Measurements from ENCODE around the gene BRD3. TPM values are rescaled to one million over a fixed set of nuclear protein-coding genes. Genes with fewer than 3 reads are reported as not detected.

BRD3 gene
- total RNA-seq, 1 donor from 2014 or later, result 39.6 TPM

- H3K9ac ChIP-seq (ENCODE audit: low read length), result no peak overlapping the region
- TF ChIP-seq CTCF (IDR thresholded peaks at IDR 0.05; ENCODE audit: insufficient read depth, low read depth, low read length) (no peak), EZH2 (IDR thresholded peaks at IDR 0.05; ENCODE audit: insufficient read depth, low read length) (no peak)
- H4K20me1 ChIP-seq (ENCODE audit: insufficient read depth, low read length), result peaks cover 99% of the 10 kb centered on the region
- no peak overlapping the region for H3K4me3 ChIP-seq (ENCODE audit: insufficient read depth, low read depth, low read length)
- no peaks in the 10 kb centered on the region for H3K27me3 ChIP-seq (ENCODE audit: insufficient read depth, low read length)
- Mint-ChIP-seq H3K9me3 (ENCODE audit: unreplicated experiment) (no peaks in the 10 kb centered on the region), H3K36me3 (ENCODE audit: low read depth, unreplicated experiment) (peaks cover 4% of the 10 kb centered on the region), H3K27me3 (ENCODE audit: low read depth, unreplicated experiment) (no peaks in the 10 kb centered on the region), H3K4me1 (ENCODE audit: low read depth, unreplicated experiment) (peaks cover 22% of the 10 kb centered on the region), H3K27ac (ENCODE audit: unreplicated experiment) (no peak overlapping the region), H3K4me3 (ENCODE audit: unreplicated experiment) (no peak overlapping the region)
- FAIRE-seq, result no peak
- no peak overlapping the region for H3K4me2 ChIP-seq (ENCODE audit: low read length)
- H3K9me3 ChIP-seq (ENCODE audit: insufficient read depth, low read depth, low read length), result no peaks in the 10 kb centered on the region
- no peak overlapping the region for H3K27ac ChIP-seq (ENCODE audit: low read depth, low read length)
- peaks cover 47% of the 10 kb centered on the region for H3K4me1 ChIP-seq (ENCODE audit: insufficient read depth, low read length)
- H3K36me3 ChIP-seq (ENCODE audit: insufficient read depth, low read length), result no peaks in the 10 kb centered on the region
- H3K79me2 ChIP-seq (ENCODE audit: insufficient read depth, low read length), result peaks cover 100% of the 10 kb centered on the region
- H2AFZ ChIP-seq (ENCODE audit: low read depth, low read length), result no peak overlapping the region
- DNase-seq (ENCODE audit: low read depth), result no peak
These were observed 6.7 kb downstream of the BRD3 start for GRCh38 chr9:134061019-134061687.

- no peak for TF ChIP-seq CTCF (IDR thresholded peaks at IDR 0.05; ENCODE audit: insufficient read depth, low read depth, low read length)
- no peak for TF ChIP-seq EZH2 (IDR thresholded peaks at IDR 0.05; ENCODE audit: insufficient read depth, low read length)
- Mint-ChIP-seq H3K9me3 (ENCODE audit: unreplicated experiment) (no peaks in the 10 kb centered on the region), H3K27me3 (ENCODE audit: low read depth, unreplicated experiment) (no peaks in the 10 kb centered on the region), H3K27ac (ENCODE audit: unreplicated experiment) (no peak overlapping the region), H3K4me1 (ENCODE audit: low read depth, unreplicated experiment) (peaks cover 18% of the 10 kb centered on the region), H3K36me3 (ENCODE audit: low read depth, unreplicated experiment) (peaks cover 4% of the 10 kb centered on the region), H3K4me3 (ENCODE audit: unreplicated experiment) (no peak overlapping the region)
- DNase-seq (ENCODE audit: low read depth), result no peak
- Histone ChIP-seq H3K4me2 (ENCODE audit: low read length) (no peak overlapping the region), H3K36me3 (ENCODE audit: insufficient read depth, low read length) (no peaks in the 10 kb centered on the region), H3K9ac (ENCODE audit: low read length) (no peak overlapping the region), H3K4me1 (ENCODE audit: insufficient read depth, low read length) (peaks cover 47% of the 10 kb centered on the region), H3K27ac (ENCODE audit: low read depth, low read length) (no peak overlapping the region), H3K27me3 (ENCODE audit: insufficient read depth, low read length) (no peaks in the 10 kb centered on the region), H2AFZ (ENCODE audit: low read depth, low read length) (no peak overlapping the region), H3K79me2 (ENCODE audit: insufficient read depth, low read length) (peaks cover 100% of the 10 kb centered on the region), H3K9me3 (ENCODE audit: insufficient read depth, low read depth, low read length) (no peaks in the 10 kb centered on the region), H4K20me1 (ENCODE audit: insufficient read depth, low read length) (peaks cover 99% of the 10 kb centered on the region), H3K4me3 (ENCODE audit: insufficient read depth, low read depth, low read length) (no peak overlapping the region)
- no peak for FAIRE-seq
These were observed 7.3 kb downstream of the BRD3 start for GRCh38 chr9:134060546-134060945.

GRCh38 chr9:134059661-134060395 is 8.0 kb downstream of the BRD3 start:
- H3K4me2 ChIP-seq (ENCODE audit: low read length), result peak overlapping the region; percentile 78
- no peak for TF ChIP-seq EZH2 (IDR thresholded peaks at IDR 0.05; ENCODE audit: insufficient read depth, low read length)
- TF ChIP-seq CTCF (IDR thresholded peaks at IDR 0.05; ENCODE audit: insufficient read depth, low read depth, low read length), result no peak
- Mint-ChIP-seq H3K4me3 (ENCODE audit: unreplicated experiment) (no peak overlapping the region), H3K4me1 (ENCODE audit: low read depth, unreplicated experiment) (peaks cover 17% of the 10 kb centered on the region), H3K36me3 (ENCODE audit: low read depth, unreplicated experiment) (peaks cover 4% of the 10 kb centered on the region), H3K9me3 (ENCODE audit: unreplicated experiment) (no peaks in the 10 kb centered on the region), H3K27me3 (ENCODE audit: low read depth, unreplicated experiment) (no peaks in the 10 kb centered on the region), H3K27ac (ENCODE audit: unreplicated experiment) (no peak overlapping the region)
- DNase-seq (ENCODE audit: low read depth) (no peak), FAIRE-seq (no peak)
- H2AFZ ChIP-seq (ENCODE audit: low read depth, low read length), result no peak overlapping the region
- peaks cover 99% of the 10 kb centered on the region for H4K20me1 ChIP-seq (ENCODE audit: insufficient read depth, low read length)
- no peaks in the 10 kb centered on the region for H3K9me3 ChIP-seq (ENCODE audit: insufficient read depth, low read depth, low read length)
- no peak overlapping the region for H3K4me3 ChIP-seq (ENCODE audit: insufficient read depth, low read depth, low read length)
- H3K4me1 ChIP-seq (ENCODE audit: insufficient read depth, low read length), result peaks cover 46% of the 10 kb centered on the region
- no peak overlapping the region for H3K27ac ChIP-seq (ENCODE audit: low read depth, low read length)
- no peaks in the 10 kb centered on the region for H3K36me3 ChIP-seq (ENCODE audit: insufficient read depth, low read length)
- no peaks in the 10 kb centered on the region for H3K27me3 ChIP-seq (ENCODE audit: insufficient read depth, low read length)
- H3K9ac ChIP-seq (ENCODE audit: low read length), result peak overlapping the region; percentile 20
- H3K79me2 ChIP-seq (ENCODE audit: insufficient read depth, low read length), result peaks cover 100% of the 10 kb centered on the region

Data from astrocyte (in vitro differentiated cells and primary cell).